Peyer's patch (tissue), 4 donors: ENCODE data around the gene ZBTB3.

Source experiments
- CTCF ChIP-seq, 6 experiments: fragments of 450-650 bp in 4 of 6; fragments of 200-600 bp in 2 of 6; sonication (generic) in 1 of 6; IDR thresholded peaks; one replicate each; pipeline ENCODE4 v1.5.1; 2017 to 2019; ENCODE audit warnings: antibody characterized with exemption in 6 of 6, mild to moderate bottlenecking in 3 of 6, moderate library complexity in 1 of 6
- POLR2A ChIP-seq, 2 donors: fragments of 450-650 bp; IDR thresholded peaks; one replicate each; pipeline ENCODE4 v1.5.1; 2017; ENCODE audit warnings: antibody characterized with exemption in 2 of 2, mild to moderate bottlenecking in 2 of 2, moderate library complexity in 2 of 2

- TF ChIP-seq CTCF (IDR thresholded peaks at IDR 0.05) (no peak), POLR2A (IDR thresholded peaks at IDR 0.05) (no peak)
These were observed 41.1 kb downstream of the ZBTB3 start for GRCh38 chr11:62712861-62713260.
